Measurements from ENCODE around the gene ZNF423. TPM values are rescaled to one million over a fixed set of nuclear protein-coding genes. Genes with fewer than 3 reads are reported as not detected.
A peak's percentile ranks its signal among the peaks of the same experiment; 100 is the strongest.

The ZNF423 gene
- total and polyA plus RNA-seq, 2 of the 13 experiments (the other 11 are each of a cell fraction or from before 2014, with no cell fraction given): 0.07 to 0.31 TPM

GRCh38 chr16:49856672-49857330 lies 889 bp upstream of the ZNF423 start:
- no peaks in the 10 kb centered on the region for H3K9me3 ChIP-seq (ENCODE audit: low read length)
- peaks cover 17 to 76% of the 10 kb centered on the region in 2 experiments for H3K27me3 ChIP-seq (ENCODE audit: control insufficient read depth in 1 of 2, insufficient read depth in 2 of 2, low read length in 2 of 2)
- H2AFZ ChIP-seq (ENCODE audit: low read length): no peak overlapping the region
- peak overlapping the region; percentile 44 to 75 (median 52); a peak in 4 of 6 replicates for H3K4me3 ChIP-seq (replicated peaks in 1 of 3; ENCODE audit: insufficient read depth in 1 of 3, low read depth in 2 of 3, low read length in 3 of 3)
- H3K27ac ChIP-seq (ENCODE audit: extremely low read length, insufficient read depth, low read length): no peak overlapping the region
- ATAC-seq (peak; percentile 82), DNase-seq (ENCODE audit: low spot score) (peak; percentile 50), FAIRE-seq (no peak)
- no peaks in the 10 kb centered on the region for H3K79me2 ChIP-seq (ENCODE audit: insufficient read depth, low read length)
- ChIA-PET CTCF (ENCODE audit: low intra/inter-chr PET ratio, low total read pairs) (interaction anchor here (1.3 kb wide), 1 partner anchor 65 kb away, joined by 5 read pairs; no protein-coding TSS in a partner anchor), POLR2A (no interaction called here)
- peaks cover 7% of the 10 kb centered on the region for H3K4me1 ChIP-seq (ENCODE audit: insufficient read depth, low read length)
- intact Hi-C loops (cut with micrococcal nuclease; ENCODE audit: unreplicated experiment): loop anchor here (5.0 kb wide), 1 partner anchor 66 kb away; no protein-coding TSS in a partner anchor
- H3K36me3 ChIP-seq (replicated peaks in 1 of 2; ENCODE audit: control insufficient read depth in 1 of 2, insufficient read depth in 2 of 2, low read length in 2 of 2): no peaks in the 10 kb centered on the region
- H3K9ac ChIP-seq (ENCODE audit: insufficient read depth, low read depth, low read length): no peak overlapping the region
- peak overlapping the region; percentile 94 for H3K4me2 ChIP-seq (ENCODE audit: low read depth, low read length)
- BruUV-seq (replicated peaks): no TSS peak
- in situ Hi-C loops (cut with HindIII; ENCODE audit: extremely low pct_ligation_motif_present, low pct_unique_long_range_greater_than_20kb): no loop called here
- 0% methylated on average over 11 of the region's 86 CpGs for WGBS (ENCODE audit: low lambda C conversion rate)
- peaks cover 5% of the 10 kb centered on the region for H4K20me1 ChIP-seq (ENCODE audit: insufficient read depth, low read length)
- TF ChIP-seq ZNF589 (CRISPR knock-in tag; conservative IDR thresholded peaks at IDR 0.05): no peak
- TF ChIP-seq, protein P1, sequence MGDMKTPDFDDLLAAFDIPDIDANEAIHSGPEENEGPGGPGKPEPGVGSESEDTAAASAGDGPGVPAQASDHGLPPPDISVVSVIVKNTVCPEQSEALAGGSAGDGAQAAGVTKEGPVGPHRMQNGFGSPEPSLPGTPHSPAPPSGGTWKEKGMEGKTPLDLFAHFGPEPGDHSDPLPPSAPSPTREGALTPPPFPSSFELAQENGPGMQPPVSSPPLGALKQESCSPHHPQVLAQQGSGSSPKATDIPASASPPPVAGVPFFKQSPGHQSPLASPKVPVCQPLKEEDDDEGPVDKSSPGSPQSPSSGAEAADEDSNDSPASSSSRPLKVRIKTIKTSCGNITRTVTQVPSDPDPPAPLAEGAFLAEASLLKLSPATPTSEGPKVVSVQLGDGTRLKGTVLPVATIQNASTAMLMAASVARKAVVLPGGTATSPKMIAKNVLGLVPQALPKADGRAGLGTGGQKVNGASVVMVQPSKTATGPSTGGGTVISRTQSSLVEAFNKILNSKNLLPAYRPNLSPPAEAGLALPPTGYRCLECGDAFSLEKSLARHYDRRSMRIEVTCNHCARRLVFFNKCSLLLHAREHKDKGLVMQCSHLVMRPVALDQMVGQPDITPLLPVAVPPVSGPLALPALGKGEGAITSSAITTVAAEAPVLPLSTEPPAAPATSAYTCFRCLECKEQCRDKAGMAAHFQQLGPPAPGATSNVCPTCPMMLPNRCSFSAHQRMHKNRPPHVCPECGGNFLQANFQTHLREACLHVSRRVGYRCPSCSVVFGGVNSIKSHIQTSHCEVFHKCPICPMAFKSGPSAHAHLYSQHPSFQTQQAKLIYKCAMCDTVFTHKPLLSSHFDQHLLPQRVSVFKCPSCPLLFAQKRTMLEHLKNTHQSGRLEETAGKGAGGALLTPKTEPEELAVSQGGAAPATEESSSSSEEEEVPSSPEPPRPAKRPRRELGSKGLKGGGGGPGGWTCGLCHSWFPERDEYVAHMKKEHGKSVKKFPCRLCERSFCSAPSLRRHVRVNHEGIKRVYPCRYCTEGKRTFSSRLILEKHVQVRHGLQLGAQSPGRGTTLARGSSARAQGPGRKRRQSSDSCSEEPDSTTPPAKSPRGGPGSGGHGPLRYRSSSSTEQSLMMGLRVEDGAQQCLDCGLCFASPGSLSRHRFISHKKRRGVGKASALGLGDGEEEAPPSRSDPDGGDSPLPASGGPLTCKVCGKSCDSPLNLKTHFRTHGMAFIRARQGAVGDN (CRISPR knock-in tag; IDR thresholded peaks at IDR 0.05): peak; percentile 20; the same call in 1 of the 2 replicates
- TF ChIP-seq ZSCAN29 (CRISPR knock-in tag; conservative IDR thresholded peaks at IDR 0.05): 0 out of 2 replicates have a peak, but pooled peaks have one; percentile 19
- TF ChIP-seq, protein P2, sequence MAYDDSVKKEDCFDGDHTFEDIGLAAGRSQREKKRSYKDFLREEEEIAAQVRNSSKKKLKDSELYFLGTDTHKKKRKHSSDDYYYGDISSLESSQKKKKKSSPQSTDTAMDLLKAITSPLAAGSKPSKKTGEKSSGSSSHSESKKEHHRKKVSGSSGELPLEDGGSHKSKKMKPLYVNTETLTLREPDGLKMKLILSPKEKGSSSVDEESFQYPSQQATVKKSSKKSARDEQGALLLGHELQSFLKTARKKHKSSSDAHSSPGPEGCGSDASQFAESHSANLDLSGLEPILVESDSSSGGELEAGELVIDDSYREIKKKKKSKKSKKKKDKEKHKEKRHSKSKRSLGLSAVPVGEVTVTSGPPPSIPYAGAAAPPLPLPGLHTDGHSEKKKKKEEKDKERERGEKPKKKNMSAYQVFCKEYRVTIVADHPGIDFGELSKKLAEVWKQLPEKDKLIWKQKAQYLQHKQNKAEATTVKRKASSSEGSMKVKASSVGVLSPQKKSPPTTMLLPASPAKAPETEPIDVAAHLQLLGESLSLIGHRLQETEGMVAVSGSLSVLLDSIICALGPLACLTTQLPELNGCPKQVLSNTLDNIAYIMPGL (CRISPR knock-in tag; IDR thresholded peaks at IDR 0.05; ENCODE audit: borderline replicate concordance in 1 of 2, low read depth in 1 of 2): peak; percentile 18 to 45; a peak in 2 of 4 replicates
- TF ChIP-seq AGO2 (optimal IDR thresholded peaks at IDR 0.05; ENCODE audit: low read depth, low read length): no peak
- no peak for TF ChIP-seq PLSCR1 (CRISPR knock-in tag; IDR thresholded peaks at IDR 0.05; ENCODE audit: borderline replicate concordance)
- TF ChIP-seq FOXJ3 (CRISPR knock-in tag; IDR thresholded peaks at IDR 0.05; ENCODE audit: borderline replicate concordance): no peak
- peak; percentile 48; the same call in 1 of the 2 replicates for TF ChIP-seq RAD21 (CRISPR knock-in tag; IDR thresholded peaks at IDR 0.05)
- peak; percentile 53 for TF ChIP-seq PATZ1 (CRISPR knock-in tag; IDR thresholded peaks at IDR 0.05)
- 0 out of 2 replicates have a peak, but pooled peaks have one; percentile 38 for TF ChIP-seq MEIS2 (CRISPR knock-in tag; IDR thresholded peaks at IDR 0.05)
- no peak for TF ChIP-seq ARID2 (CRISPR knock-in tag; IDR thresholded peaks at IDR 0.05; ENCODE audit: borderline replicate concordance)
- TF ChIP-seq STAG1 (CRISPR knock-in tag; IDR thresholded peaks at IDR 0.05): peak; percentile 48

Measured in HepG2 (cell line).